SH-SY5Y (cell line): Measurements from ENCODE around the gene CYP2S1.

ENCODE experiments used
- GATA2 ChIP-seq: IDR thresholded peaks from 2 replicates; pipeline ENCODE4 v1.6.1; 2011; ENCODE audit warnings: mild to moderate bottlenecking, low read depth, low read length
- GATA3 ChIP-seq: IDR thresholded peaks from 2 replicates; pipeline ENCODE4 v1.6.1; 2011; ENCODE audit warnings: low read depth, mild to moderate bottlenecking, low read length, moderate library complexity

DNA sequence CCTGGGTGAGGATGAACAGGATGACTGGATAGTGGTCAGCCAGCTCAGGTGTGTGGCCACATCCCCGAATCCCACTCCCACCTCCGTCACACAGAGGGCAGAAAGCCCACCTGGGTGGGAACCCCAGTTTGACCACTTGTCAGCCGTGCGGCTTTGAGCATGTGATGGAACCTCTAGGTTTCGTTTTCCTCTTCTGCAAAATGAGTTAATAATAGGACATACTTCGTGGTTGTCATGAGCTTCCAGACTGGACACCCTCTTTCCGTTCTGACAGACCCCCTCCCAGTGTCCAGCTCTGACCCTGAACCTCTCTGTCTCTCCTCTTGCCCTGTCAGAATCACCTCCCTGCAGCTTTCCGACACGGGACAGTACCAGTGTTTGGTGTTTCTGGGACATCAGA lies 27.8 kb downstream of the CYP2S1 start:
- TF ChIP-seq GATA2, result no peak
- no peak for TF ChIP-seq GATA3
